AG09319 (cell line): ENCODE results near the gene ATL3.

ENCODE experiments used
- DNase-seq: peaks from one replicate; pipeline ENCODE4 v3.0.0-alpha.2; 2010; ENCODE audit warnings: low read depth; ENCODE audit errors: extremely low read depth
- TF ChIP-seq, protein P1 (sequence below): IDR thresholded peaks from 2 replicates; pipeline ENCODE4 v1.5.1; 2011; ENCODE audit warnings: low read depth, mild to moderate bottlenecking, inconsistent platforms, low read length, moderate library complexity

The ATL3 gene

DNA sequence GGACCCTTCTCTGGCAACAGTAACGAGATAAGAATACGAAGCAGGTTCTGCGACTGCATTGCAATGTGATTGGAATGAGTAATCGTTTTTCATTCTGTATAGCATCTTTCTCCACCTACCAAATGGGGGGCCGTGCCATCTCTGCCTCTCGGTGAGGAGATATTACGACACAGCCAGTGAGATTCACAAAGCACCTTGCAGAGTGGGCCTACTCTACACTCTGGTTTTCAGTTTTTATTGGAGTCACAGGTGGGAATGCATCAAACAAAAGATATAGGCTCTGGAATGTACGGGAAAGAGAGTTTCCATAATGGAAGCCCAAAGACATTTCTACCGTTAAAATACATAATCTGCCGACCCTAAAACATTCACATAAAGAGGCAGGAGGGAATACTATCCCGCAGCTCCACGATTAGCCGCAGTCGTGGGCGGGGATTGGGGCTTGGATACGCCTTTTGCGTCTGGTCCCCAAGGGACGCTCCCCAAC, 9.7 kb upstream of the ATL3 start:
- TF ChIP-seq, protein P1, sequence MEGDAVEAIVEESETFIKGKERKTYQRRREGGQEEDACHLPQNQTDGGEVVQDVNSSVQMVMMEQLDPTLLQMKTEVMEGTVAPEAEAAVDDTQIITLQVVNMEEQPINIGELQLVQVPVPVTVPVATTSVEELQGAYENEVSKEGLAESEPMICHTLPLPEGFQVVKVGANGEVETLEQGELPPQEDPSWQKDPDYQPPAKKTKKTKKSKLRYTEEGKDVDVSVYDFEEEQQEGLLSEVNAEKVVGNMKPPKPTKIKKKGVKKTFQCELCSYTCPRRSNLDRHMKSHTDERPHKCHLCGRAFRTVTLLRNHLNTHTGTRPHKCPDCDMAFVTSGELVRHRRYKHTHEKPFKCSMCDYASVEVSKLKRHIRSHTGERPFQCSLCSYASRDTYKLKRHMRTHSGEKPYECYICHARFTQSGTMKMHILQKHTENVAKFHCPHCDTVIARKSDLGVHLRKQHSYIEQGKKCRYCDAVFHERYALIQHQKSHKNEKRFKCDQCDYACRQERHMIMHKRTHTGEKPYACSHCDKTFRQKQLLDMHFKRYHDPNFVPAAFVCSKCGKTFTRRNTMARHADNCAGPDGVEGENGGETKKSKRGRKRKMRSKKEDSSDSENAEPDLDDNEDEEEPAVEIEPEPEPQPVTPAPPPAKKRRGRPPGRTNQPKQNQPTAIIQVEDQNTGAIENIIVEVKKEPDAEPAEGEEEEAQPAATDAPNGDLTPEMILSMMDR, result no peak
- DNase-seq, result no peak

DNA sequence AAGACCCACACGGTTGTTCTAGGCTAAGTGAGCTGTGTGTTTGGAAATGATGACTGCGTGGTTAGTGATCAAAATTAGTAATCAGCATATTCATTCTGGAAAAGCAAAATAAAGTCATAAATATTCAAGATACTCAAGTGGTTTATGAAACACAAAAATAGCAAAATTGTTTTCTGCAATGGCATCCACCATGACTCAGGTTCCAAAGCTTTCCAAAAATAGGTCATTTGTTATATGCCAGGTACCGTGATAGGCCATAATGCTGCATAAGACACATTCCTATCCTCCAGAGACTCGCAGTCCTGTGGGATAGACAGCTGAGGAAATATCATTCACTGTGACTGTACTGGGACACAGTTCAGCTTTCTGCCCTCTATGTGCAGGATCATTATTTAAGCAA, 2.4 kb upstream of the ATL3 start:
- no peak for DNase-seq
- TF ChIP-seq, protein P1, result no peak

DNA sequence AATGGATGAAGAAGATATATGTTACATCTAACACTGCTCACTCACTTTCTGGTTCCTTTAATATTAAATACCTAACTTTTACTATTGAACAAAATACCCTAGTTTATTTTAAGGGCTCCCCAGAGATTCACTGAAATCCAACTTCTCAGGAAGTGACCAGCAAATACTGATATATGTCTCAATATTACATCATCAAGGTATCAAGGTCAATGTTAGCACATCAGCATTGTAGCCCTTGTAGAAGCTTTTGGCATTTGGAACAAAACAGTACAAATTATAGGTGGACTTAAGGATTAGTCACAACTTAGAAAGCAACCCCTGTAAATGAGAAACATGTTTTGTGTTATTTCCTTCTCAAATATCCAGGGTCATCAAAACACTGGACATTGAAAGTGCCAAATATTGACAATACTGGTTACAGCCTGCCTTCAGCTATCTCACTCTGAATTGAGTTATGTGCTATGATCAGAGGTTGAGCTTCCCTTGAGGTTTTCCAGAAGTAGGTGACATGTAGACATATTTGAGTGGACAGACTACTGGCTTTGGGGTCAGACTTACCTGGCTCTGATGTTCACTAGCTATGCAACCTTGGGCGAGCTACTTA, 1.9 kb upstream of the ATL3 start:
- TF ChIP-seq, protein P1, result no peak
- no peak for DNase-seq

DNA sequence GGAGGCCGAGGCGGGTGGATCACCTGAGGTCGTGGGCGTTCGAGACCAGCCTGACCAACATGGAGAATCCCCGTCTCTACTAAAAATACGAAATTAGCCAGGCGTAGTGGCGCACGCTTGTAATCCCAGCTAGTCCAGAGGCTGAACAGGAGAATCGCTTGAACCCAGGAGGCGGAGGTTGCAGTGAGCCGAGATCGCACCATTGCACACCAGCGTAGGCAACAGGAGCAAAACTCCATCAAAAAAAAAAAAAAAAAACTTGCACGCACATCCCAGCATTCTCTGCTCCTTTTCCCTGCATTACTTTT, 934 bp upstream of the ATL3 start:
- TF ChIP-seq, protein P1, result no peak
- DNase-seq, result no peak

DNA sequence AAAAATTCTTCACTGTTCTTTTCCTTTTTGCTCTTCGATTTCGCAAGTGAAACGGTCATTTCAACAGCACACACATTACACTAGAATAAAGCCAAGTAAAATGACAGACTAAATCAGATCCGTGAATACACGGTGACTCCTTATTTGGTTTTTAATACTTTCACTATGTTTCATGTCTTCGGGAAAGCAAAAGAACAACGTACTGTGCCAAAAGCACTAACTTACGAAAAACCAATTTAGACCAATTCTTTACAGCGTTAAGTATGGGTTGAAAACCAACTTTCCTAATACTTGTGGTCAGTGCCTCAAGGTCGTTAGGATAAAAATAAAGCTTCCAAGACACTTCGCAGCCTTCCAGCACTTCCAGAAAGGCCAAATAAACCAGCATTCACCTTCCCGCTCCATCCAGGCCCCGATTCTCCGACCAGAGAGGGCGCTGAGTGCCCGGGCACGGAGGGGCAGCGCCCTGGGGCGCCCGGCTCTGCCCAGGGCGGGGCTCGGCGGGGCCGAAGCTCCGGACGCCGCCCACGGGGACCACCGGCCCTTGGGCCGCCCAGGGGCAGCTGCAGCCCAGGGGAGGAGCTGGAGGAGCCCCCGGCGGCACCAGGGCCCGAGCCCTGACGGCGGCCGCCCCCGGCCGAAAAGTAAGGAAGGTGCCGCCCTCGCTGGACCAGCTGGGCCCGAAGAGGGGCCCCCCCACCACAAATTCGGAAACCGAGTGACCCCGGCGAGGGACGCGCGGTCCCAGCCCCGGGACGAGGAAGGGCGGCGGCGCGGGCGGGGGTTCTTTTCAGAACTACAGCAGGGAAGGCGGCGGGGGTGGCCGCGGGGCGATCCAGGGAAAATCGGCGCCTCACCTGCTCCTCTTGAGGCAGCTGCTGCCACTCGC, 499 bp downstream of the ATL3 start:
- no peak for DNase-seq
- TF ChIP-seq, protein P1, result peak; percentile 46

DNA sequence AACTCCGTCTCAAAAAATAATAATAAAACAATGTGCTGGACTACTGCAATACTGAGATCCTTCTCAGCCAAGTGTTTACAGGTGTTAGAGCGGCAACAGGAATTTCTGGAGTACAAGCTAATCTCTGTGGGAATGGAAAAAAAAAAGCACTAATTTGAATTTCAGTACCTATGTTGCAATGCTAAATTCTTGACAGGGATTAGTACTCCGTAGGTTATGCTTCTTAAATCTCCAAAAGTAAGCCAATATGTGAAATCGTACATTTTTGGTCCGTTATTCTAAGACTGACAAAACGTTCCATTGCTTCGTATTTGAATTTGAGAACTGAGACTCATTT, 1.1 kb downstream of the ATL3 start:
- TF ChIP-seq, protein P1, result no peak
- no peak for DNase-seq

DNA sequence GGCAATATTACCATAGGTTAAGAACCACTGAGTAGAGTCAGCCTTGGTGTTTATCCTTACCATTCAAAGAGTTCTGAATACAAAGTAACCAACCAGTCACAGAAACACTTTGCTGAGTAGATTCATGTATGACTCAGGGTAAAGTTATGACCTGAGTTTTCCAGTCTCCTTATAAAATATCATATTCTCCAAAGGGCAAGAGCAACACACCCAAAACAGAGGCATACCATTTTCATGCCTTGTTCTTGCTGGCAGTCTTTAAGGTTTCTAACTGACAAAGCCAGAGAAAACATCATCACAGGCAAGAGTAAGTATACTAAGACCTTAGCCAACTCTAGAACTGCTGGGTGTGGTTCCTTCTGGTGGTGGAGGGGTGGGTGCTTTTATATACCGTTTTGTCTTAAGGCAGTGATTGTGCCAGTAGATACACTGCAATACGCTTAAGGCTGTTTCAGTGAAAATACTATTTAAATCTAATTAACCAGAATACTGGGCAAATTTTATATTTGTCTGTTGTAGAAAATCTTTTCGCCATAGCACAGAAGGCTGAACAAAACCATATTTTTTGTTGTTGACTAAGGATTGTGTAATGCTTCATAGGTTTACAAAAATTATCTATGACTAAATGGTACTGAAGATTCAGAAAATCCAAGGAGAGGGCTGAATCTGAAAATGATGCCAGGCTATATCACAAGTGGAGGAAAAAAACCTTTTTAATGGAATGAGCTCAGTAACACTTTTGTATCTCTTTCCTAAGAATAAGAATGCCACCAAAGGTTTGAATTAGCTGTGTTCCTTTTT, 3.0 kb downstream of the ATL3 start:
- DNase-seq, result peak; percentile 76
- TF ChIP-seq, protein P1, result no peak
